Measurements from ENCODE around the gene KIF3B.
A peak's percentile ranks its signal among the peaks of the same experiment; 100 is the strongest.
"Not testable (repeated sequence)": the region's sequence is repeated elsewhere in the genome, so short reads cannot be mapped to it uniquely, and the experiment has no call there.

KIF3B gene

GRCh38 chr20:32237419-32237818, 40.0 kb upstream of the KIF3B start:
- TF ChIP-seq CTCF (IDR thresholded peaks at IDR 0.05; ENCODE audit: low read depth, low read length, missing control alignments) = no peak

GRCh38 chr20:32238483-32239425, 38.7 kb upstream of the KIF3B start:
- no peak overlapping the region for H3K4me3 ChIP-seq (ENCODE audit: low read depth, low read length)
- DNase-seq (ENCODE audit: low read depth) = no peak
- no peak for TF ChIP-seq CTCF (IDR thresholded peaks at IDR 0.05; ENCODE audit: low read depth, low read length, missing control alignments)

More at GRCh38 chr20:32237419-32237818, 40.0 kb upstream of the KIF3B start:
- no peak for DNase-seq (ENCODE audit: low read depth)
- no peak overlapping the region for H3K4me3 ChIP-seq (ENCODE audit: low read depth, low read length)

GRCh38 chr20:32240205-32240604, 37.2 kb upstream of the KIF3B start:
- no peak for DNase-seq (ENCODE audit: low read depth)
- peak; percentile 14 for TF ChIP-seq CTCF (IDR thresholded peaks at IDR 0.05; ENCODE audit: low read depth, low read length, missing control alignments)
- H3K4me3 ChIP-seq (ENCODE audit: low read depth, low read length) = no peak overlapping the region

- TF ChIP-seq CTCF (IDR thresholded peaks at IDR 0.05; ENCODE audit: low read depth, low read length, missing control alignments) = no peak
- no peak overlapping the region for H3K4me3 ChIP-seq (ENCODE audit: low read depth, low read length)
- DNase-seq (ENCODE audit: low read depth) = no peak
These were observed 35.6 kb upstream of the KIF3B start for GRCh38 chr20:32241807-32242206.

GRCh38 chr20:32244150-32244823, 33.2 kb upstream of the KIF3B start:
- DNase-seq (ENCODE audit: low read depth) = no peak
- H3K4me3 ChIP-seq (ENCODE audit: low read depth, low read length) = no peak overlapping the region
- no peak for TF ChIP-seq CTCF (IDR thresholded peaks at IDR 0.05; ENCODE audit: low read depth, low read length, missing control alignments)

GRCh38 chr20:32244959-32245358, 32.5 kb upstream of the KIF3B start:
- H3K4me3 ChIP-seq (ENCODE audit: low read depth, low read length) = no peak overlapping the region
- no peak for TF ChIP-seq CTCF (IDR thresholded peaks at IDR 0.05; ENCODE audit: low read depth, low read length, missing control alignments)
- no peak for DNase-seq (ENCODE audit: low read depth)

GRCh38 chr20:32246208-32246607, 31.2 kb upstream of the KIF3B start:
- H3K4me3 ChIP-seq (ENCODE audit: low read depth, low read length); DNase-seq (ENCODE audit: low read depth): not testable (repeated sequence)

Data from GM12864 (cell line).